ENCODE data around the gene EHD4. TPM values are rescaled to one million over a fixed set of nuclear protein-coding genes. Genes with fewer than 3 reads are reported as not detected.

EHD4 gene
- total and polyA plus RNA-seq, 2 donors (not counting 3 experiments of a cell fraction or from before 2014, with no cell fraction given) = 96.7 to 128 TPM

GRCh38 chr15:41928100-41928499 lies 44.3 kb downstream of the EHD4 start:
- H3K4me2 ChIP-seq (ENCODE audit: insufficient read depth, low read length) = no peak overlapping the region
- H3K36me3 ChIP-seq (ENCODE audit: control insufficient read depth in 2 of 2, extremely low read depth in 1 of 2, insufficient read depth in 2 of 2, low read length in 2 of 2) = peaks cover 9 to 17% of the 10 kb centered on the region in 2 experiments
- peak overlapping the region; percentile 13 for H3K27ac ChIP-seq (ENCODE audit: insufficient read depth, low read depth, low read length)
- intact Hi-C loops (cut with micrococcal nuclease) = no loop called here
- FAIRE-seq (no peak), DNase-seq (ENCODE audit: low read depth, low spot score) (peak; percentile 34)
- dilution Hi-C loops (cut with MboI; ENCODE audit: extremely low pct_ligation_motif_present, low sequenced_read_pairs) = no loop called here
- no peaks in the 10 kb centered on the region for H3K27me3 ChIP-seq (ENCODE audit: control insufficient read depth in 2 of 2, insufficient read depth in 2 of 2, low read length in 2 of 2)
- H4K20me1 ChIP-seq (replicated peaks; ENCODE audit: control insufficient read depth, extremely low read depth, insufficient read depth, low read length) = no peaks in the 10 kb centered on the region
- H3K9ac ChIP-seq (replicated peaks; ENCODE audit: extremely low read depth, insufficient read depth, low read length) = no peak overlapping the region
- no peak overlapping the region for H3K4me3 ChIP-seq (replicated peaks in 1 of 3; ENCODE audit: insufficient read depth in 1 of 3, low read depth in 1 of 3, low read length in 3 of 3)
- no peaks in the 10 kb centered on the region for H3K9me1 ChIP-seq (replicated peaks; ENCODE audit: control insufficient read depth, extremely low read depth, insufficient read depth, low read length)
- no peak for TF ChIP-seq MYC (IDR thresholded peaks at IDR 0.05; ENCODE audit: low read depth, low read length)
- no peak for TF ChIP-seq JUN (IDR thresholded peaks at IDR 0.05; ENCODE audit: borderline replicate concordance, insufficient read depth, insufficient read length, low read depth)
- TF ChIP-seq FOS (IDR thresholded peaks at IDR 0.05; ENCODE audit: borderline replicate concordance, insufficient read depth, low read length) = no peak
- TF ChIP-seq CTCF (IDR thresholded peaks at IDR 0.05; ENCODE audit: extremely low read depth in 1 of 2, insufficient read depth in 1 of 2, low read depth in 1 of 2, low read length in 2 of 2) = no peak
- no peak for TF ChIP-seq POLR2A (IDR thresholded peaks at IDR 0.05; ENCODE audit: low read depth, low read length)
- no peak for TF ChIP-seq GATA2 (IDR thresholded peaks at IDR 0.05; ENCODE audit: insufficient read depth, insufficient read length, low read depth, low read length)
- no peak for TF ChIP-seq EZH2 (IDR thresholded peaks at IDR 0.05; ENCODE audit: borderline replicate concordance, low read depth, low read length, severe bottlenecking)
- TF ChIP-seq POLR2AphosphoS5 (IDR thresholded peaks at IDR 0.05; ENCODE audit: insufficient read depth, low read depth, low read length) = no peak
- TF ChIP-seq, protein P1, sequence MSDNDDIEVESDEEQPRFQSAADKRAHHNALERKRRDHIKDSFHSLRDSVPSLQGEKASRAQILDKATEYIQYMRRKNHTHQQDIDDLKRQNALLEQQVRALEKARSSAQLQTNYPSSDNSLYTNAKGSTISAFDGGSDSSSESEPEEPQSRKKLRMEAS (IDR thresholded peaks at IDR 0.05; ENCODE audit: insufficient read depth, insufficient read length) = no peak
- BruUV-seq (replicated peaks) = no TSS peak
- H3K79me2 ChIP-seq (ENCODE audit: control insufficient read depth, insufficient read depth, low read length) = peaks cover 93% of the 10 kb centered on the region
- H2AFZ ChIP-seq (ENCODE audit: low read depth, low read length) = no peak overlapping the region
- ChIA-PET POLR2A (interaction anchor here (0.6 kb wide), 1 partner anchor 1210 kb away, joined by 5 read pairs; no protein-coding TSS in a partner anchor), CTCF (interaction anchor here (0.9 to 1.6 kb wide), 5 partner anchors 10 to 62 kb away, joined by 3 to 5 read pairs (median 4); partner anchors contain the start of gene EHD4)
- H3K4me1 ChIP-seq (ENCODE audit: control insufficient read depth, extremely low read depth, insufficient read depth, low read length) = peaks cover 71% of the 10 kb centered on the region
- no peaks in the 10 kb centered on the region for H3K9me3 ChIP-seq (replicated peaks; ENCODE audit: control insufficient read depth, insufficient read depth, low read length)
